ENCODE results near the gene SETSIP. TPM values are rescaled to one million over a fixed set of nuclear protein-coding genes. Genes with fewer than 3 reads are reported as not detected.

The SETSIP gene, protein sequence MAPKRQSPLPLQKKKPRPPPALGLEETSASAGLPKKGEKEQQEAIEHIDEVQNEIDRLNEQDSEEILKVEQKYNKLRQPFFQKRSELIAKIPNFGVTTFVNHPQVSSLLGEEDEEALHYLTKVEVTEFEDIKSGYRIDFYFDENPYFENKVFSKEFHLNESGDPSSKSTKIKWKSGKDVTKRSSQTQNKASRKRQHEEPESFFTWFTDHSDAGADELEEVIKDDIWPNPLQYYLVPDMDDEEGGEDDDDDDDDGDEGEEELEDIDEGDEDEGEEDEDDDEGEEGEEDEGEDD
- total RNA-seq = not detected

DNA sequence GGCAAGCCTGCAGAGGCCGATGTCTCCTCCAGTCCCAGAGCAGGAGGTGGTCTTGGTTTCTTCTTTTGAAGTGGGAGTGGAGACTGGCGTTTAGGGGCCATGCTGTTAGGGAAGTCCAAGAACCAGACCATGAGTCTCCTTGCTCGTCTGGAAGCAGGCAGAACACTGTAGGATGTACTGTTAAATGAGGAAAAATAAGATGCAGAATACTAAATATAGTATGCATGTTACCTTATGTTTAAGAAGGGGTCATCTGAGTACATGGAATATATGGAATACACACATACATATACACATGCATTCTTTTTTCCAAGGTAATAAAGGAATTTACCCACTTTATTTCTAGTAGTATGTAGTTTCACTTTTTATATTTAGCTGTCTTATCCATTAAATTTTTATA lies at the start of gene SETSIP:
Gene SETSIP (minus strand): TSS at position 101 of the 400 bp plus-strand sequence. CDS start 0 bp downstream, at position 101.
- intact Hi-C loops (cut with DNase I, micrococcal nuclease) = no loop called here
- POLR2A ChIA-PET = no interaction called here
- no peak within 1 kb of the TSS for H3K27ac Mint-ChIP-seq
- H3K4me1 Mint-ChIP-seq = peaks cover 6% of the 10 kb centered on the region
- no peak within 1 kb of the TSS for H3K4me3 Mint-ChIP-seq
- no peak for DNase-seq
- H3K27me3 Mint-ChIP-seq = no peaks in the 10 kb centered on the region
- no peaks in the 10 kb centered on the region for H3K36me3 Mint-ChIP-seq (ENCODE audit: low read depth)
- no peak for ATAC-seq
- H3K9me3 Mint-ChIP-seq (ENCODE audit: low read depth) = no peaks in the 10 kb centered on the region
- CTCF ChIA-PET = no interaction called here

DNA sequence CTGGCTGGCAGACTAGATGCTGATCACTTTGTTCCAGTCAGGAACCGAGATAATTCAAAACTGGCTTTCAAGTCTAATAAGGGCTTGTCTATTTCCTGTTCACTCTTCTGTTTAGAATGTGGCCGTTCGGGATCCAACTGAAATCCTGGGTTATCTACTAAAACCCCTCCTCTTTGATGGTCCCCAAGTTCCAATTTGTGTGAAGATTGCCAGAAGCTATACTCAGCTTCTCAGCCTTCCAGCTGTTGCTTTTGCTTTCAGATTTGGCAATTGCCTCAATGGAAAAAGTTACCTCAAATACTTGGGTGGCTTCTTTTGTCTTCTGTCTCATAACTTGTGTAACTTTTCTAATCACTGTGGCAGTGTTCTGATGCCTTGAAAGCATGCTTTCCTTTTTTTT lies 48.7 kb upstream of the SETSIP start:
- H3K27me3 Mint-ChIP-seq = no peaks in the 10 kb centered on the region
- intact Hi-C loops (cut with DNase I, micrococcal nuclease) = no loop called here
- peak overlapping the region; percentile 27 for H3K4me3 Mint-ChIP-seq
- DNase-seq = peak; percentile 12
- H3K27ac Mint-ChIP-seq = peak overlapping the region; percentile 59
- no peaks in the 10 kb centered on the region for H3K9me3 Mint-ChIP-seq (ENCODE audit: low read depth)
- ChIA-PET CTCF (interaction anchor here (0.6 to 1.0 kb wide), 2 partner anchors 15 to 48 kb away, joined by 3 read pairs; no protein-coding TSS in a partner anchor), POLR2A (interaction anchor here (0.6 to 0.7 kb wide), 2 partner anchors 54 to 271 kb away, joined by 3 to 8 read pairs; no protein-coding TSS in a partner anchor)
- H3K36me3 Mint-ChIP-seq (ENCODE audit: low read depth) = no peaks in the 10 kb centered on the region
- peaks cover 10% of the 10 kb centered on the region for H3K4me1 Mint-ChIP-seq
- peak; percentile 82 for ATAC-seq

DNA sequence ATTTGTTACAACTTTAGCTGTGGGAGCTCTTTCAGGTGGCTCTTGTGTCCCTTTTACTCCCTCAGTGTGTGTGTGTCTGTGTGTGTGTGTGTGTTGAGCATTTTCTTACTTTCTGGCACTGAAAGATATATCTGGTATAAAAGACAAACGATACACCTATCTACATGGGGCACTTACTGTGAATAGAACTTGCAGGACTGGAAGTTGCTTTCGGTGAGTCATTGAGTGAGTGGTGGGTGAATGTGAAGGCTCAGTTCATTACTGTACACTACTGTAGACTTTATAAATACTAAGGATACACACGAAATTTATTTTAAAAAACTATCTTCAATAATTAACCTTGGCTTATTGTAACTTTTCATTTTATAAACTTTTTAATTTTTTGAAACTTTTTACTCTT lies 43.6 kb upstream of the SETSIP start:
- no peak overlapping the region for H3K27ac Mint-ChIP-seq
- H3K4me1 Mint-ChIP-seq = peaks cover 14% of the 10 kb centered on the region
- DNase-seq (no peak), ATAC-seq (peak; percentile 53)
- intact Hi-C loops (cut with DNase I, micrococcal nuclease) = no loop called here
- H3K27me3 Mint-ChIP-seq = no peaks in the 10 kb centered on the region
- H3K4me3 Mint-ChIP-seq = no peak overlapping the region
- no peaks in the 10 kb centered on the region for H3K9me3 Mint-ChIP-seq (ENCODE audit: low read depth)
- CTCF ChIA-PET = no interaction called here
- peaks cover 3% of the 10 kb centered on the region for H3K36me3 Mint-ChIP-seq (ENCODE audit: low read depth)
- POLR2A ChIA-PET = no interaction called here

- no peaks in the 10 kb centered on the region for H3K9me3 Mint-ChIP-seq (ENCODE audit: low read depth)
- POLR2A ChIA-PET = no interaction called here
- peak; percentile 42 for ATAC-seq
- H3K27me3 Mint-ChIP-seq = no peaks in the 10 kb centered on the region
- intact Hi-C loops (cut with DNase I, micrococcal nuclease) = no loop called here
- H3K36me3 Mint-ChIP-seq (ENCODE audit: low read depth) = peaks cover 3% of the 10 kb centered on the region
- peaks cover 13% of the 10 kb centered on the region for H3K4me1 Mint-ChIP-seq
- no peak for DNase-seq
- no peak overlapping the region for H3K27ac Mint-ChIP-seq
- H3K4me3 Mint-ChIP-seq = no peak overlapping the region
- CTCF ChIA-PET = interaction anchor here (0.8 kb wide), 1 partner anchor 22 kb away, joined by 4 read pairs; no protein-coding TSS in a partner anchor
Observed at GRCh38 chr1:92117526-92117925, 42.3 kb upstream of the SETSIP start.

DNA sequence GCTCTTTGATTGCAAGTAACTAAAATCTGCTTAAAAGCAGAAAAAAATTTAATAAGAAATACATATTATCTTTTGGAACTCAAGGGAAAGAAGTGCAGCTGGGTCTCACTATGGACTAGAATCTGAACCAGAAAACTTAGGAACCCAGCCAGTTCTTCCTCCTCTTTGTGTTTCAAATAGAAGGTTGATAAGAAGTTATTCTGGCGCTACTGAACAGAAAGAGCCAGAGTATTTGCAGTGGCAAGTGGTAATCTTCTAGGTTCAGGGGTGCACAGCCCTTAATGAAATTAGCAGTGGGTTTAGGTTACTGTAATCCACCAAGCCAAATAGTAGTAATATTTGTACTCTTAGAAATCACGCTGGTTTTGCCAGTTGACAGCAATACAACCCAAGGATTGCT lies 33.4 kb upstream of the SETSIP start:
- Mint-ChIP-seq H3K4me1 (no peaks in the 10 kb centered on the region), H3K27ac (no peak overlapping the region), H3K9me3 (ENCODE audit: low read depth) (no peaks in the 10 kb centered on the region), H3K36me3 (ENCODE audit: low read depth) (no peaks in the 10 kb centered on the region), H3K27me3 (no peaks in the 10 kb centered on the region), H3K4me3 (no peak overlapping the region)
- ChIA-PET POLR2A (no interaction called here), CTCF (interaction anchor here (1.0 kb wide), 1 partner anchor 16 kb away, joined by 3 read pairs; no protein-coding TSS in a partner anchor)
- ATAC-seq (no peak), DNase-seq (no peak)
- intact Hi-C loops (cut with DNase I, micrococcal nuclease) = no loop called here

- CTCF ChIA-PET = interaction anchor here (0.5 kb wide), 1 partner anchor 269 kb away, joined by 3 read pairs; no protein-coding TSS in a partner anchor
- Mint-ChIP-seq H3K9me3 (ENCODE audit: low read depth) (no peaks in the 10 kb centered on the region), H3K27me3 (no peaks in the 10 kb centered on the region), H3K36me3 (ENCODE audit: low read depth) (peaks cover 4% of the 10 kb centered on the region), H3K4me1 (no peaks in the 10 kb centered on the region), H3K27ac (no peak overlapping the region), H3K4me3 (no peak overlapping the region)
- POLR2A ChIA-PET = no interaction called here
- intact Hi-C loops (cut with DNase I, micrococcal nuclease) = no loop called here
- ATAC-seq = no peak
- no peak for DNase-seq
Observed at GRCh38 chr1:92105546-92106081, 30.4 kb upstream of the SETSIP start.

- Mint-ChIP-seq H3K4me1 (peaks cover 6% of the 10 kb centered on the region), H3K36me3 (ENCODE audit: low read depth) (peaks cover 9% of the 10 kb centered on the region), H3K27ac (peak overlapping the region; percentile 65), H3K4me3 (no peak overlapping the region), H3K27me3 (no peaks in the 10 kb centered on the region), H3K9me3 (ENCODE audit: low read depth) (no peaks in the 10 kb centered on the region)
- peak; percentile 88 for ATAC-seq
- peak; percentile 39 for DNase-seq
- ChIA-PET POLR2A (interaction anchor here (0.6 kb wide), 1 partner anchor 27 kb away, joined by 5 read pairs; no protein-coding TSS in a partner anchor), CTCF (interaction anchor here (0.9 kb wide), 1 partner anchor 99 kb away, joined by 4 read pairs; no protein-coding TSS in a partner anchor)
- intact Hi-C loops (cut with DNase I, micrococcal nuclease) = no loop called here
Observed at GRCh38 chr1:92096317-92096716, 21.1 kb upstream of the SETSIP start.

- CTCF ChIA-PET = interaction anchor here (0.9 kb wide), 1 partner anchor 99 kb away, joined by 4 read pairs; no protein-coding TSS in a partner anchor
- POLR2A ChIA-PET = no interaction called here
Observed at GRCh38 chr1:92095874-92096273, 20.7 kb upstream of the SETSIP start.

GRCh38 chr1:92094595-92094994 lies 19.4 kb upstream of the SETSIP start:
- Mint-ChIP-seq H3K27me3 (no peaks in the 10 kb centered on the region), H3K9me3 (ENCODE audit: low read depth) (no peaks in the 10 kb centered on the region), H3K27ac (no peak overlapping the region), H3K4me3 (no peak overlapping the region), H3K4me1 (peaks cover 6% of the 10 kb centered on the region), H3K36me3 (ENCODE audit: low read depth) (peaks cover 9% of the 10 kb centered on the region)
- no peak for ATAC-seq
- CTCF ChIA-PET = interaction anchor here (0.6 kb wide), 1 partner anchor 203 kb away, joined by 3 read pairs; no protein-coding TSS in a partner anchor
- intact Hi-C loops (cut with DNase I, micrococcal nuclease) = no loop called here
- no peak for DNase-seq
- POLR2A ChIA-PET = no interaction called here

More at GRCh38 chr1:92095874-92096273, 20.7 kb upstream of the SETSIP start:
- ATAC-seq = no peak
- no peak for DNase-seq
- H3K4me3 Mint-ChIP-seq = no peak overlapping the region
- no peaks in the 10 kb centered on the region for H3K9me3 Mint-ChIP-seq (ENCODE audit: low read depth)
- H3K27me3 Mint-ChIP-seq = no peaks in the 10 kb centered on the region
- H3K36me3 Mint-ChIP-seq (ENCODE audit: low read depth) = peaks cover 9% of the 10 kb centered on the region
- H3K4me1 Mint-ChIP-seq = peaks cover 6% of the 10 kb centered on the region
- intact Hi-C loops (cut with DNase I, micrococcal nuclease) = no loop called here
- H3K27ac Mint-ChIP-seq = no peak overlapping the region

- H3K27ac Mint-ChIP-seq = no peak overlapping the region
- no peaks in the 10 kb centered on the region for H3K9me3 Mint-ChIP-seq (ENCODE audit: low read depth)
- H3K4me3 Mint-ChIP-seq = no peak overlapping the region
- no peak for DNase-seq
- CTCF ChIA-PET = interaction anchor here (0.6 kb wide), 1 partner anchor 203 kb away, joined by 3 read pairs; no protein-coding TSS in a partner anchor
- peaks cover 6% of the 10 kb centered on the region for H3K4me1 Mint-ChIP-seq
- no peak for ATAC-seq
- no peaks in the 10 kb centered on the region for H3K27me3 Mint-ChIP-seq
- peaks cover 9% of the 10 kb centered on the region for H3K36me3 Mint-ChIP-seq (ENCODE audit: low read depth)
- POLR2A ChIA-PET = no interaction called here
- intact Hi-C loops (cut with DNase I, micrococcal nuclease) = no loop called here
Observed at GRCh38 chr1:92094090-92094489, 18.9 kb upstream of the SETSIP start.

GRCh38 chr1:92091625-92092024 lies 16.4 kb upstream of the SETSIP start:
- Mint-ChIP-seq H3K4me3 (no peak overlapping the region), H3K27ac (no peak overlapping the region), H3K9me3 (ENCODE audit: low read depth) (no peaks in the 10 kb centered on the region), H3K27me3 (no peaks in the 10 kb centered on the region), H3K4me1 (peaks cover 2% of the 10 kb centered on the region), H3K36me3 (ENCODE audit: low read depth) (peaks cover 6% of the 10 kb centered on the region)
- DNase-seq (no peak), ATAC-seq (no peak)
- CTCF ChIA-PET = no interaction called here
- intact Hi-C loops (cut with DNase I, micrococcal nuclease) = no loop called here
- POLR2A ChIA-PET = no interaction called here

DNA sequence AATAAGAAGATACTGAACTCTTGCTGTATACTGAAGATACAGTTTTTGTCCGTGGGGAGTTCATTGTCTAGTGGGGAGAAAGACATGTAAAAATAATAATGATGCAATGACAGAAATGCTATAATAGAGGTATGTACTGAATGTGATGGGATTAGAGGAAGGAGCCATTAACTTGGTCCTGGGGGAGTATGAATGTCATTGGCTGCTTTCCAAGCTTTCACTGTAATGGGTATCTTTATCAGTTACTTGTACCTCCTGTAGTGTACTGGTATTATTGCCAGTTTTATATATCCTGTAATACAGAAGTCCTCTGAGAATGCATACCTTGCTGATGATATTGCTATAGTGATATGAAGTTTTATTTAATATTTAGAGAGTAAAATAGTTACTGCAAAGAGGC lies 12.3 kb upstream of the SETSIP start:
- CTCF ChIA-PET = no interaction called here
- intact Hi-C loops (cut with DNase I, micrococcal nuclease) = no loop called here
- Mint-ChIP-seq H3K9me3 (ENCODE audit: low read depth) (peaks cover 2% of the 10 kb centered on the region), H3K36me3 (ENCODE audit: low read depth) (peaks cover 19% of the 10 kb centered on the region), H3K4me3 (no peak overlapping the region), H3K4me1 (peaks cover 3% of the 10 kb centered on the region), H3K27ac (no peak overlapping the region), H3K27me3 (no peaks in the 10 kb centered on the region)
- POLR2A ChIA-PET = no interaction called here
- no peak for ATAC-seq
- DNase-seq = no peak
